NB4 (cell line): ENCODE results near the gene SLC37A1.

ENCODE experiments used
- DNase-seq: peaks from one replicate; pipeline ENCODE4 v3.0.0; 2010; ENCODE audit warnings: low read depth
- H3K4me3 ChIP-seq: one replicate; pipeline ENCODE4 v1.5.1; 2011; ENCODE audit warnings: mild to moderate bottlenecking, low read depth, low read length, moderate library complexity
- CTCF ChIP-seq: IDR thresholded peaks from one replicate; pipeline ENCODE4 v1.5.1; 2012; ENCODE audit warnings: low read depth, low read length
- MAX ChIP-seq: IDR thresholded peaks from 2 replicates; pipeline ENCODE4 v1.6.1; 2011; ENCODE audit warnings: low read depth, low read length
- MYC ChIP-seq: IDR thresholded peaks from 2 replicates; pipeline ENCODE4 v1.6.1; 2011; ENCODE audit warnings: low read depth, low read length
- POLR2A ChIP-seq: IDR thresholded peaks from 2 replicates; pipeline ENCODE4 v1.6.1; 2011; ENCODE audit warnings: mild to moderate bottlenecking; ENCODE audit not compliant: insufficient read length; ENCODE audit errors: extremely low read depth

SLC37A1 gene

GRCh38 chr21:42619841-42620240, 106.2 kb downstream of the SLC37A1 start:
- TF ChIP-seq CTCF (no peak), MYC (no peak), POLR2A (no peak), MAX (no peak)
- no peak for DNase-seq
- H3K4me3 ChIP-seq, result no peak overlapping the region

GRCh38 chr21:42621166-42621818, 107.6 kb downstream of the SLC37A1 start:
- TF ChIP-seq POLR2A, result no peak
- no peak for TF ChIP-seq MYC
- TF ChIP-seq CTCF, result no peak
- TF ChIP-seq MAX, result no peak

GRCh38 chr21:42621819-42622177, 108.1 kb downstream of the SLC37A1 start:
- DNase-seq, result no peak
- TF ChIP-seq CTCF (no peak), POLR2A (no peak)
- H3K4me3 ChIP-seq, result no peak overlapping the region

More at GRCh38 chr21:42621166-42621818, 107.6 kb downstream of the SLC37A1 start:
- H3K4me3 ChIP-seq, result no peak overlapping the region
- no peak for DNase-seq

GRCh38 chr21:42622284-42622683, 108.6 kb downstream of the SLC37A1 start:
- TF ChIP-seq CTCF (no peak), MAX (no peak), POLR2A (no peak), MYC (no peak)
- DNase-seq, result no peak
- H3K4me3 ChIP-seq, result no peak overlapping the region

GRCh38 chr21:42623694-42624093, 110.0 kb downstream of the SLC37A1 start:
- DNase-seq, result no peak
- no peak for TF ChIP-seq POLR2A
- no peak for TF ChIP-seq MYC
- no peak for TF ChIP-seq CTCF
- no peak for TF ChIP-seq MAX

More at GRCh38 chr21:42623694-42624093, 110.0 kb downstream of the SLC37A1 start:
- H3K4me3 ChIP-seq, result no peak overlapping the region
